SKM-1 treated with dmso at 0.1 percent for 144 hours (cell line): ENCODE measurements around the gene KCNK6.
"Not testable (repeated sequence)": the region's sequence is repeated elsewhere in the genome, so short reads cannot be mapped to it uniquely, and the experiment has no call there.

Source experiments
- DNase-seq: peaks from one replicate; lab custom pipeline; 2025; ENCODE audit not compliant: unreplicated experiment; lab: John Stamatoyannopoulos, UW

KCNK6 gene

DNA sequence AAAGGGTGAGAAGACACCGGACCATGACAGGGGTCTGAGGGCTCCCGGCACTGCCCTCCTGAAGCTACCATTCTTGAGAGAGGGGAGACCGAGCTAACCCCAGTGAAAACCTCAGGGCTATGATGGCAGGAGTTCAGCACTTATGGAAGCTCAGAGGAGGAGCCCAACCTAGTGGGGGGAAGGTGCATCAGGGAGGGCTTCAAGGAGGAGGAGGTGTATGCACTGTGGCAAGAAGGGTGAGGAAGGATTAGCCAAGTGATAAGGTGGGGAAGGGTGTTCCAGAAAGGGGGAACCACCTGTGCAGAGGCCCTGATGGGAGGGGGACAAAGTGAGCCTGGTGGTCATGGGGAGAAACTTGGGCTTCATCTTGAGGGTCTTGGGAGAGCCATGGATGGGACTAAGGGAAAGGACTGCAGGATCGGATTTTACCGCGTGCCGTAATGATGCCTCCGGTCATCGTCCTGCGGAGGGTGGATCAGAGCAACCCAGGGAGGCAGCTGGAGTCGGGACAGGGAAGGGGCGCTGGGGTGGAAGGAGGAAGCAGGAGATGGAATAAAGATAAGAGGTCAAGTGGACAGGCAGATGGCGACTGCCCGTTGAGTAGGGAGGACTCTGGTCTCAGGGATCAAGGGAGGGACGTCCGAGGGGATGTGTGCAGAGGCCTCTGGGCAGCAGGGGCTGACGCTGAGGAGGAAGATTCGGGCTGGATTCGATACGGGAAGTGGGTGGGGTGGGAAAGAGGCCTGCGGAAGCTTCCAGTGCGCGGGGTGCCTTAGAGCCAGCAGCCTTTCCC, 41.4 kb downstream of the KCNK6 start:
- no peak for DNase-seq

DNA sequence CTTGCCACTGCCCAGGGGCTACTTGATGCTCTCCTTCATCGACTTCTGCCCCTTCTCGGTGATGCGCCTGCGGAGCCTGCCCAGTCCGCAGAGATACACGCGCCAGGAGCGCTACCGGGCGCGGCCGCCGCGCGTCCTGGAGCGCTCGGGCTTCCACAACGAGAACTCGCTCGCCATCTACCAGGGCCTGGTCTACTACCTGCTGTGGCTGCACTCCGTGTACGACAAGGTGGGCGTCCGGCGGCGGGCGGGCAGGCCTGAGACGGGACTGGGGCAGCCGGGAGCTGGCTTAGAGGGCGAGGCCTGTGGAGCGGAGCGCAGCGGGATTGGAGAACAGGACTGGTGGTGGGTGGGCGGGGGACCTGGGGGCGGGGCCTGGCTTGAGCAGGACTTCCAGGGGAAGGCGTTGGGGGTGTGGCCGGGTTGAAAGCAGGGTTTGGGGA, 42.0 kb downstream of the KCNK6 start:
- peak; percentile 5 for DNase-seq

DNA sequence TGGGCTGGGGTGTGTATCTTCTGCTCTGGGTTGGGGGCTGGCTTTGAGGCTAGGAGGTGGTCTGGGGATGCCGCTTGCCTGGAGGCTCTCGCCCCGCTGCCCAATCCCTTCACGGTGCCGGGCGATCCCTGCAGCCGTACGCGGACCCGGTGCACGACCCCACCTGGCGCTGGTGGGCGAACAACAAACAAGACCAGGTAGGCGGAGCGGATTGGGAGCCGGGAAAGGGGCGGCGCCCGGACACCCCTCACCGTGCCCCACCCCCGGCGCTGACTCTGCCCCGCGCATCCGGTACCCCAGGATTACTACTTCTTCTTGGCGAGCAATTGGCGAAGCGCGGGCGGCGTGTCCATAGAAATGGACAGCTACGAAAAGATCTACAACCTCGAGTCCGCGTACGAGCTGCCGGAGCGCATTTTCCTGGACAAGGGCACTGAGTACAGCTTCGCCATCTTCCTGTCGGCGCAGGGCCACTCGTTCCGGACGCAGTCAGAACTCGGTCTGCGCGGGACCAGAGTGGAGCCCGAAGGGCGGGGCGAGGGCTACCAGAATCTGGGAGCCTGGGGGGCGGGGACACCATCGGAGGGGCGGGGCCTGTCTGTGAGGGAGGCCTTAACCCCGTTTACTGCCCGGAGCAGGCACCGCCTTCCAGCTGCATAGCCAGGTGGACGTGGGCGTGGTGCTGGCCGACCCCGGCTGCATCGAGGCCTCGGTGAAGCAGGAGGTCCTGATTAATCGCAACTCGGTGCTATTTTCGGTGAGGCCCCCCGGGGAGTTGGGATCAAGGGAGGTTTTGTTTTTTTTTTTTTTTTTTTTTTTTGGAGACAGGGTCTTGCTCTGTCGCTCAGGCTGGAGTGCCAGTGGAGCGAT, 42.7 kb downstream of the KCNK6 start:
- no peak for DNase-seq

DNA sequence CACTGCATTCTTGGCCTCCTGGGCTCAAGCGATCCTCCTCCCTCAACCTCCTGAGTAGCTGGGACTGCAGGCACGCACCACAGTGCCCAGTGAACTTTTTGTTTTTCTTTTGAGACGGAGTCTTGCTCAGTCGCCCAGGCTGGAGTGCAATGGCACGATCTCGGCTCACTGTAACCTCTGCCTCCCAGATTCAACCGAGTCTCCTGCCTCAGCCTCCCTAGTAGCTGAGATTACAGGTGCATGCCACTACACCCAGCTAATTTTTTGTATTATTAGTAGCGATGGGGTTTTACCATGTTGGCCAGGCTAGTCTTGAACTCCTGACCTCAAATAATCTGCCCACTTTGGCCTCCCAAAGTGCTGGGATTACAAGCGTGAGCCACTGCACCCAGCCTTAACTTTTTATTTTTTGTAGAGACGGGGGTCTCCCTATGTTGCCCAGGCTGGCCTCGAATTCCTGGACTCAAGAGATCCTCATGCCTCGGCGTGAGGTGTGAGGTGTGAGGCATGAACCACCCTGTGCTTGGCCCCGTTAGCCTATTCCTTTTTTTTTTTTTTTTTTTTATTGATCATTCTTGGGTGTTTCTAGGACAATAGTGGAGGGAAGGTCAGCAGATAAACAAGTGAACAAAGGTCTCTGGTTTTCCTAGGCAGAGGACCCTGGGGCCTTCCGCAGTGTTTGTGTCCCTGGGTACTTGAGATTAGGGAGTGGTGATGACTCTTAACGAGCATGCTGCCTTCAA, 43.5 kb downstream of the KCNK6 start:
- not testable (repeated sequence) for DNase-seq

DNA sequence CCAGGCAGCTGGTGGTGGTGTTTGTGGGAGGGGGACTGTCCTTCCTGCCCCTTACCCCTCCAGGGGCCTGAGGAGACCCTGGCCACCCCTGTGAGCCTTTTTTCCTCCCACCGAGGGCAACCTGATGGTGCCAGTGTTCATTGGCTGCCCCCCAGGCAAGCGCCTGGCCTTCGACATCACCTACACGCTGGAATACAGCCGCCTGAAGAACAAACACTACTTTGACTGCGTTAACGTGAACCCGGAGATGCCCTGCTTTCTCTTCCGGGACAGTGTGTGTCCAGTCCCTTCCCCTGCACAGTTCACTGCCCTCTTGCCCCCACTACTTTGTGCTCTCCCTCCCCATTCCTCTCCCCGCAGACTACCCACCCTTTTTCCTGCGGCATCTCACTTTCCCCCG, 47.4 kb downstream of the KCNK6 start:
- no peak for DNase-seq

DNA sequence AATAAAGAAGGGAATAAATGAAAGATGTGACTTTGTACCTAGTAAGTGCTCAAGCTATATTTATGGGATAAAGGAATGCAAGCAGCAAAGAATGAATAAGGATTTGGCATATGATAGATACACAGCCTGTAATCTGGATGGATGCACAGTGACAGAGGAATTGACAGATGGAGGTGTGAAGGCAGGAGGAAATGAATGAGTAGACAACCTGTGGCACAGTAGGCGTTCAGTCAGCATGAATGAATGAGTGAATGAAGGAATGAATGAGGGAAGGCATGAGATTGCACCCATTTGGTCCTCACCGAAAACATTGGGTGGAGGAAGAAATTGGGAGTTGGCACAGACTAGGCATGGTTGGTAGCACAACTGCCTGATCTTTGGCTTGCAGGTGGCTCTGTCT, 49.9 kb downstream of the KCNK6 start:
- no peak for DNase-seq

DNA sequence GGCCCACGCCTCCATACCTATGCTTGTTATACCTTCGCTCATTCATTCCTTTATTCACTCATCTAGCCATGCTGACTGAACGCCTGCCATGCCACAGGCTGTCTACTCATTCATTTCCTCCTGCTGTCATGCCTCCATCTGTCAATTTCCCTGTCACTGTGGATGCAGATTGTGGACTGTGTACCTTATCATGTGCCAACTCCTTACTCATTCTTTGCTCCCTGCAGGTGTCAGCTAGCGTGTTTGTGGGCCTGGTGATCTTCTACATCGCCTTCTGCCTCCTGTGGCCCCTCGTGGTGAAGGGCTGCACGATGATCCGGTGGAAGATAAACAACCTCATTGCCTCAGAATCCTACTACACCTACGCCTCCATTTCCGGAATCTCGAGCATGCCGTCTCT, 50.7 kb downstream of the KCNK6 start:
- DNase-seq = no peak

DNA sequence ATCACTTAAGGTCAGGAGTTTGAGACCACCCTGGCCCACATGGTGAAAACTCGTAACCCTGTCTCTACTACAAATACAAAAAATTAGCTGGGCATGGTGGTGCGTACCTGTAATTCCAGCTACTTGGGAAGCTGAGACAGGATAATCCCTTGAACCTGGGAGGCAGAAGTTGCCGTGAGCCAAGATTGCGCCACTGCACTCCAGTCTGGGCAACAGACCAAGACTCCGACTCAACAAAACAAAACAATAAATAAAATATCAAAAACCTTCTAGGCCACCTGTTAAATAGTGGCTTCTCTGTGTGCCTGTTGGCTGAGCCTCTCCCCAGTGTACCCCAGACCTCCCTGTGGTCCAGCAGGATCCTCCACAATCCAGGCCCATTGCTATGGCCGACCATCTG, 51.4 kb downstream of the KCNK6 start:
- DNase-seq = no peak

DNA sequence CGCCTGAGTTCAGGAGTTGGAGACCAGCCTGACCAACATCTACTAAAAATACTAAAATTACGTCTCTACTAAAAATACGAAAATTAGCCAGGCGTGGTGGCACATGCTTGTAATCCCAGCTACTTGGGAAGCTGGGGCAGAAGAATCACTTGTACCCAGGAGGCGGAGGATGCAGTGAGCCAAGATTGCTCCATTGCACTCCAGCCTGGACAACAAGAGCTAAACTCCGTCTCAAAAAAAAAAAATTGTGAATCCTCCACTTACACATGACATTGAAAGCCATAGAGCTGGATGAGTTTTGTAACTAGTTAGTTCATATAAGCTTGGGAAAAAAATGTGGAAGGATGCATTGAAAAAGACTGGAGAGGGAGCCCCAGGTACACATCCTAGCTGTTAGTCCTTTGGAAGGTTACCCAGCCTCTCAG, 54.3 kb downstream of the KCNK6 start:
- DNase-seq = no peak

DNA sequence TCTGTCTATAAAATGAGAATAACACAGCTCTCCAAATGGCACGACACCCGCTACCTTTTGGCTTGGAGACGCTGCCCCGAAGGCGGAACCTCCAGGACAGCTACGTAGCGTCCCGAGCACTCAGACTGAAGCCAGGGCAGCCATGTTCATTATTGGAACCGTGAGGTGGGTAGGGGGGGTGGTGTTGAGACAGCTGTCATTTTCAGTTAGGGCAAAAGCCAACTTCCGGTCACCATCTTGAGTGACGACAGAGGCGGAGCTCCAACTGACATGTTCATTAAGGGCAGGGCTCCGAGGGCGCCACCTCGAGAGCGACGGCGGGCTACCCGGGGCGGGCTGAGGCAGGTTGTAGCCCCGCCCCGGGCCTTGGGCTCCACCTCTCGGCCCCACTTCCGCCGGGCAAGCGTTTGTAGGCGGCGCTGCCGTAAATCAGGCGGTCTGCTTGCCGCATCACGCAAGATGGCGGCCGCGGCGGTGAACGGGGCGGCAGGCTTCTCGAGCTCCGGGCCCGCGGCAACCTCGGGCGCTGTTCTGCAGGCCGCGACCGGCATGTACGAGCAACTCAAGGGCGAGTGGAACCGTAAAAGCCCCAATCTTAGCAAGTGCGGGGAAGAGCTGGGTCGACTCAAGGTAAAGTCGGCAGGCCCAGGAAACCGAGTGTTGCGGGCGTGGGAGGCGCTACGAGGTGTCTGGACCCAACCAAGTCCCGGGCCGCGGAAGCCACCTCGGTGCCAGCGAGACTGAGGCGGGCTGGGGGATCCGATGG, 54.9 kb downstream of the KCNK6 start, which contains the start of gene PSMD8:
PSMD8 (plus strand) TSS at position 240 of the 766 bp plus-strand sequence; CDS start at position 271, 31 bp downstream.
- peak; percentile 99 for DNase-seq

DNA sequence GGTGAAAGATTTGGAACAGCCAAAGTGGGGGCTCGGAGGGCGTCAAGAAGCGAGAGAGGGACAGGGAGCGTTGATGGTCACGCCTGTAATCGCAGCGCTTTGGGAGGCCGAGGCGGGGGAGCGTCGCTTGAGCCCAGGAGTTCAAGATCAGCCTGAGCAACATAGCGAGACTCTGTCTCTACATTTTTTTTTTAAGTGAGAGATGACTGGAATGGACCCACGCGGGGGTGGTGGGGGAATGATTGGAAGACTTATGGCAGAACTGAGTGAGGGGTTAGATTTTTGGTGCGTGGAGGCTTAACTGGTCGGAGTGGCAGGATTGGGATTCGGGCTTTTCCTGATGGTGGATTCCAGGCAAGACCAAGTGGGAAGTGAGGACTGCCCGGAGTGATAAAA, 55.5 kb downstream of the KCNK6 start:
- DNase-seq = peak; percentile 44

DNA sequence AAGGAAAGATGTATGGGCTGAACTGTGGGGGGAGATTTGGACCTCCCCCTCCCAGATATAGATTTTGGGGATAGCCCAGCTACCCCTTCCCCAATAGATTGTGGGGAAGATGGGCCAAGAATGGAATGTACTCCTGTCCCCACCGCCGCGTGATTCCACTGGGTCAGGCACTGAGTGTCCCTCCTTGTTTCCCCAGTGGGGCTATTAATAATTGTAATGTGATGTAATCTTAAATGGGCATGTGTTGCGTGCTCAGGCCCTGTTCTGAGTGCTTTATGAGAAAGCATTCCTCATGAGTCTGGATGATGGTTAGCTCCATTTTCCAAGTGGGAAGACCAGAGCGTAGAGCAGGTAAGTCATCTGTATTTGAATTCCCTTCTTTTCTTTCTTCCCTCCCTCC, 56.1 kb downstream of the KCNK6 start:
- no peak for DNase-seq

DNA sequence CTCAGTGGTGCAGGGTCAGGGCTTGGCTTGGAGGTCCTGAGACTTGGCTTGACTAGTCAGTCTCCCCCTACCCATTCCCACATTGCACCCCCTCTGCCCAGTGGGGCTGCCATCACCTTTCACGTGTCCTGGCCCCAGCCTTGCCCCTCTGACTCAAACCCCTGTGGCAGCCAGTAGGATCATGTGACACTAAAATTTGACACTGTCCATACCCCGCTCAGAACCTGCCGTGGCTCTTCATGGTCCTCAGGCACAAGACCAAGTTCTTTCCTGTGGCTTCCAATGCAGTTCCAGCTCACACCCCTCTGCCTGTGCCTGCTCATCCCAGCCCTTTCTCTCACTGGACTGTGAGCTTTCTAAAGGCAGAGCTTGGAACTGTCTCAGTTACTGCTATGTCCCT, 56.9 kb downstream of the KCNK6 start:
- no peak for DNase-seq

DNA sequence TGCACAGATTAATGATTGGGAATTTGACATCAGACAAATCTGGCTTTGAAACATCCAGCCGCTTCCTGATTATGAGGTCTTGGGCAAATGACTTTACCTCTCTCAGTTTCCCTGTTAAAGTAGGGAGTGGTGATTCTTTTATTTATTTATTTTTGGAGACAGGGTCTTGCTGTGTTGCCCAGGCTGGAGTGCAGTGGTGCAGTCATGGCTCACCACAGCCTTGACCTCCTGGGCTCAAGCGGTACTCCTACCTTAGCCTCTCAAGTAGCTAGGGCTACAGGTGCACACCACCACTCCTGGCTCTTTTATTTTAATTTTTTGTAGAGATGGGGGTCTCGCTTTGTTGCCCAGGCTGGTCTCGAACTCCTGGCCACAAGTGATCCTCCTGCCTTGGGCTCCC, 57.4 kb downstream of the KCNK6 start:
- DNase-seq = no peak

DNA sequence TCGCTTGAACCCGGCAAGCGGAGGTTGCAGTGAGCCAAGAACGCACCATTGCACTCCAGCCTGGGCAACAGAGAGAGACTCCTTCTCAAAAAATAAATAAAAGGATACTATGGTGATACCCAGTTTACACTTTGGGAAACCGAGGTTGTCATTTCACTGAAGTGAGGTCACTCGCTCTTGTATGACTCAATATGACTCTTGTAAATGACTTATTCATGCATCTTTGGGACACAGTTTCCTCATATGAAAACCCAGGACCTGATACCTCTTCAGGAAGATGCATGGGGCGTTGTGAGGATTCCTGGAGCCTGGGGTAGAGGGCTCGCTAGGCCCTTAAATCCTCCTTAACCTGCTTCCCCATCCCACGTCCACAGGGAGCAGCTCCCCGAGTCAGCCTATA, 59.2 kb downstream of the KCNK6 start:
- no peak for DNase-seq

DNA sequence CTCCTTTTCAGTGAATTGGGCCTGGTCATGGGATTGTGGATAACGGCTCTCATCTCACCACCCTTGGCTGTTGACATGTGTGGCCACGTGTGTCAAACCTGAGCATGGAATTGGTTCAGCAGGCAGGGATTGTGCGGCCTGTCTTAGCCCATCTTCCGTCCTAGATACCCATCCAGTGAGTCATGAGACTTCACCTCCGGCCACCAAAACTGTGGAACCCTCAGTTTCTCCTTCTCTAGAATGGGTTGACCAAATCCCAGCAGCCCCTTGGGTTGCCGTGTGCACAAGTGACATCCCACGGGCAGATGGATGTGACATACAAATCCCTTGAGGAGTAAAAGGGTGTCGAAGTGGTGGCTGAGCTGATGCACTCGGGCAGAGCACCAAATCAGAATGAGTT, 61.5 kb downstream of the KCNK6 start:
- DNase-seq = no peak
